GM21717 (cell line): Measurements from ENCODE around the gene HDAC10.

Experiments used
- ATAC-seq: cut with Tn5 transposase; IDR thresholded peaks from one replicate; pipeline ENCODE4 v1.9.1; 2021; ENCODE audit warnings: mild to moderate bottlenecking, moderate library complexity; ENCODE audit not compliant: unreplicated experiment

The HDAC10 gene

GRCh38 chr22:50257451-50258360, 6.6 kb upstream of the HDAC10 start:
- ATAC-seq: no peak

- ATAC-seq: no peak
Observed at GRCh38 chr22:50257041-50257440, 6.0 kb upstream of the HDAC10 start.

- no peak for ATAC-seq
Observed at GRCh38 chr22:50256258-50256862, 5.3 kb upstream of the HDAC10 start.

- ATAC-seq: no peak
Observed at GRCh38 chr22:50255607-50256006, 4.5 kb upstream of the HDAC10 start.

GRCh38 chr22:50255099-50255498, 4.0 kb upstream of the HDAC10 start:
- ATAC-seq: no peak

GRCh38 chr22:50253941-50254340, 2.9 kb upstream of the HDAC10 start:
- ATAC-seq: no peak

- ATAC-seq: no peak
Observed at GRCh38 chr22:50253046-50253915, 2.2 kb upstream of the HDAC10 start.

- ATAC-seq: no peak
Observed at GRCh38 chr22:50252082-50253045, 1.3 kb upstream of the HDAC10 start.

- no peak for ATAC-seq
Observed at GRCh38 chr22:50251477-50252081, 514 bp upstream of the HDAC10 start.

DNA sequence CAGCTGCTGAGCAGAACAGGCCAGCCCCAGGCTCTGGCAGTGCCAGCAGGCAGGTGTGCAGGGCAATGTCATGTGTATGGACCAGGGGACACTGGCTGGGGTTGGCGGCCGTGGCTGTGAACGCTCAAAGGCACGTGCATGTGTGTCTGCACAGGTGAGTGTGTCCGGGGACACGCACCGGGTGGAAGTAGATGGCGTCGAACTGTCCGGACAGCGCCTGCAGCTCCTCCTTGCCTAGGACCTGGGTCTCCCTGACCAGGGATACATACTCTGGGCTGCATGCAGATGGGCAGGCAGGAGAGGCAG, 863 bp downstream of the HDAC10 start:
- ATAC-seq: no peak

GRCh38 chr22:50249341-50250248, 1.5 kb downstream of the HDAC10 start:
- ATAC-seq: no peak

DNA sequence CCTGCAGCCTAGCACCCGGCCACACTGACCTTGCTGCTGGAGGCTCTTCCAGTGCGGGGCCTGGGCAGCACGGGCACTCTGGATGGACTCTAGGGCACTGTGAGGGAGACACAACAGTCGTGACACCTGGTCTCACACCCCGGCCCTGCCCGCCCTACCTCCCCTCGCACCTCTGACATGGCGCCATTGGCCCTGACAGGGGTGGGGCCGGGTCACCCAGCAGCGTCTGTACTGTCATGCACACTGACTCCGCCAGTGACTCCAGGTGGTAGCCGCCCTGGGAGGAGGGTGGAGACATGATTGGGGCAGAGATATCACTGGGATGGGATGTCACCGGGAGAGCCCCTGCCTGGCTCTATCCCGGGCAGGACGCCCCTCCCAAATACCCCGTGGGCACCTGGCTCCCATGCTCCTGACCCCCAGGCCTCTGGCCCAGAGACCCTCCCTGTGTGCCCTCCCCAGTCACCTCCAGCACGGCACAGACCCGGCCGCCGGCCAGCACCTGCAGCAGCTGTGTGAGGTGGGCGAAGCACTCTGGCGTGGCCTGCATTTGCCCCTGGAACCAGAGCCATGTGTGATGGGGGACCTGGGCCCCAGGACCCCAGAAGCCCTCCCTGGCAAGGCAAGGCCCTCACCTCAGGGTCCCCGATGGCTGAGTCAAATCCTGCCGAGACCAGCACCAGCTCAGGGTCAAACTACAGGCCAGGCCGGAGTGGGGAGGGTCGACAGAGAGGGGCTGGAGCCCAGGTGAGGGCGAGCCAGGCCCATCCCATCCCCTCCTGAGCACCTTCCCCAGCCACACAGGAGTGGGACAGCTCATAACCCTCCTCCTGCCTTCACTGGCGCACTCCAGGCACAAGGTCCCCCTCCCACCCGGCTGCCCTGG, 2.6 kb downstream of the HDAC10 start:
- no peak for ATAC-seq

- ATAC-seq: no peak
Observed at GRCh38 chr22:50247748-50248147, 3.3 kb downstream of the HDAC10 start.

GRCh38 chr22:50246242-50247175, 4.6 kb downstream of the HDAC10 start:
- no peak for ATAC-seq

DNA sequence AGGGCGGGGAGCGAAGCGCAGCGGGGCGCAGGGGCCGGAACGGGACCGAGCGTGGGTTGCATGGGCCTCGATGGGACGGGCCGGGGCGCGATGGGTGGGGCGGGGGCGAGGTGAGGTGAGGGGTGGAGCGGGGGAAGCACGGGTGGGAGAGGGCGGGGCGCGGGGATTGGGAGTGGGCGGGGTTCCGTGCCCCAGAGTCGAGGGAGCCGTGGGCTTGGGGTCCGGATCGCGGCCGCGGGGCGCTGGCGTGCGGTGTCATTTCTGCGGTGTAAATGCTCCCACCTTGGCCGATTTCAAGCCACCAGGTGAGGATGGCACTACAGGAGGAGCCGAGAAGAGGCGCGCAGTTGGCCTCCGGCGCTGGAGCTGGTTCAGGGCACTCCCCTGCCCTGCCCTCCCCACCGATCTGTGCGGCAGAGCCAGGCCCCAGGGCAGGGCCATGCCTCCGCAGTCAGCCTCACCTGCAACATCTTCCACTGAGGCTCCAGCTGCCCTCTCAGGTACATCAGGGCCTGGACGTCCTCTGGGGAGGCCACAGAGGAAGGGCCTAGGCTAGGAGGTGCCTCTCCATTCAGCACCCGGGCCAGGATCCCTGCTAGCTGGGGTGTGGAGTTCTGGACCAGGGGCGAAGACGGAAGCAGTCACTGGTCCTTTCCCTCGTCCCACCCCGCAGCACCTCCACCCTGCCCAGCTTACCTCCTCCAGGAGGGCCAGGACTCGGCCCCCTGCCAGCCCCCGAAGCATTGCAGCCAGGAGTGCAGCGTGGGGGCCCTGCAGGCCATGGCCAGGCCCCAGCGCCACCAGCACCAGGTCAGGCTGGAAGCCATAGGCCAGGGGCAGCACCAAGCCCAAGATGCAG, 5.6 kb downstream of the HDAC10 start:
- ATAC-seq: no peak
